ENCODE data around the gene SGMS1. TPM values are rescaled to one million over a fixed set of nuclear protein-coding genes. Genes with fewer than 3 reads are reported as not detected.

SGMS1 gene
- polyA plus RNA-seq, 2 of the 4 experiments (the other 2 are of a cell fraction) = 22.7 to 28.2 TPM

GRCh38 chr10:50333872-50334271 is 289.9 kb downstream of the SGMS1 start:
- no peak for FAIRE-seq
- CTCF ChIA-PET = no interaction called here
- no peak overlapping the region for H3K27ac ChIP-seq

GRCh38 chr10:50332108-50332842 is 291.5 kb downstream of the SGMS1 start:
- ATAC-seq (no peak), DNase-seq (ENCODE audit: low read depth in 1 of 2, low spot score in 1 of 2) (no peak), FAIRE-seq (no peak)
- H3K4me1 ChIP-seq = peaks cover 6% of the 10 kb centered on the region; the same call in 1 of the 3 replicates
- H3K4me2 ChIP-seq = no peak overlapping the region
- no peak overlapping the region for H3K4me3 ChIP-seq
- WGBS (ENCODE audit: missing lambda C conversion rate) = 100% methylated on average over 3 of the region's 3 CpGs
- H3K27ac ChIP-seq = no peak overlapping the region
- no peak for TF ChIP-seq RCOR1 (IDR thresholded peaks at IDR 0.05; ENCODE audit: low read depth, low read length)
- no peak for TF ChIP-seq HES2 (IDR thresholded peaks at IDR 0.05)
- ChIA-PET POLR2A (interaction anchor here (0.6 kb wide), 1 partner anchor 407 kb away, joined by 5 read pairs; the partner anchor contains the start of gene ASAH2B), CTCF (interaction anchor here (1.1 kb wide), 1 partner anchor 35 kb away, joined by 3 read pairs; no protein-coding TSS in a partner anchor)
- H3K9me3 ChIP-seq = no peaks in the 10 kb centered on the region

More at GRCh38 chr10:50333872-50334271, 289.9 kb downstream of the SGMS1 start:
- 0 out of 3 replicates have a peak, but pooled peaks cover 5% of the 10 kb centered on the region for H3K4me1 ChIP-seq
- TF ChIP-seq HES2 (IDR thresholded peaks at IDR 0.05) (no peak), NPAS2 (CRISPR knock-in tag; IDR thresholded peaks at IDR 0.05; ENCODE audit: borderline replicate concordance) (no peak), KDM1A (IDR thresholded peaks at IDR 0.05; ENCODE audit: low read depth) (no peak), FOXS1 (CRISPR knock-in tag; IDR thresholded peaks at IDR 0.05) (no peak), RFX5 (IDR thresholded peaks at IDR 0.05) (no peak)
- no peaks in the 10 kb centered on the region for H3K9me3 ChIP-seq
- POLR2A ChIA-PET = no interaction called here
- H3K4me2 ChIP-seq = no peak overlapping the region
- DNase-seq (ENCODE audit: low read depth in 1 of 2, low spot score in 1 of 2) (no peak), ATAC-seq (no peak)
- H3K4me3 ChIP-seq = no peak overlapping the region

DNA sequence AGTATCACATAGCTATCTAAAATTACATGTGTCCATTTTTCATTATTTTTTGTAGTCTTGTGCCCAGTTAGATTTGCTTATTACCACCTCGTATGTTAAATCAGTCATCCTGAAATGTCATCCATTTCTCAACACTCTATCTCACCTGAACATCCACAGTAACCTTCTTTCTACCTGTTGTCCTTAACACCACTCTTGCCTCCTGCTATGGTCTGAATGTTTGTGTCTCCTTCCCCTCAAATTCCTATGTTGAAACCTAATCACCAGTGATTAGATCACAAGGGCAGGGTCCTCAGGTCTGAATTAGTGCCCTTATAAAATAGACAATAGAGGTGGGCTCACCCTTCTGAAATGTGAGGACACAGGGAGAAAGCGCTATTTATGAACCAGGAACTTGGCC is 292.3 kb downstream of the SGMS1 start:
- Histone ChIP-seq H3K4me1 (peaks cover 14% of the 10 kb centered on the region), H3K27ac (no peak overlapping the region), H3K4me2 (no peak overlapping the region), H3K9me3 (no peaks in the 10 kb centered on the region), H3K4me3 (no peak overlapping the region)
- ATAC-seq (no peak), DNase-seq (ENCODE audit: low read depth in 1 of 2, low spot score in 1 of 2) (no peak), FAIRE-seq (no peak)
- WGBS (ENCODE audit: missing lambda C conversion rate) = 87% methylated on average over 2 of the region's 2 CpGs
- ChIA-PET POLR2A (no interaction called here), CTCF (interaction anchor here (1.1 kb wide), 1 partner anchor 36 kb away, joined by 3 read pairs; no protein-coding TSS in a partner anchor)
- TF ChIP-seq RARB (CRISPR knock-in tag; IDR thresholded peaks at IDR 0.05) (no peak), FOSB (CRISPR knock-in tag; IDR thresholded peaks at IDR 0.05) (no peak), CEBPB (IDR thresholded peaks at IDR 0.05) (no peak), POLR2AphosphoS2 (conservative IDR thresholded peaks at IDR 0.05; ENCODE audit: low read length) (no peak), ZNF302 (CRISPR knock-in tag; IDR thresholded peaks at IDR 0.05) (no peak)

DNA sequence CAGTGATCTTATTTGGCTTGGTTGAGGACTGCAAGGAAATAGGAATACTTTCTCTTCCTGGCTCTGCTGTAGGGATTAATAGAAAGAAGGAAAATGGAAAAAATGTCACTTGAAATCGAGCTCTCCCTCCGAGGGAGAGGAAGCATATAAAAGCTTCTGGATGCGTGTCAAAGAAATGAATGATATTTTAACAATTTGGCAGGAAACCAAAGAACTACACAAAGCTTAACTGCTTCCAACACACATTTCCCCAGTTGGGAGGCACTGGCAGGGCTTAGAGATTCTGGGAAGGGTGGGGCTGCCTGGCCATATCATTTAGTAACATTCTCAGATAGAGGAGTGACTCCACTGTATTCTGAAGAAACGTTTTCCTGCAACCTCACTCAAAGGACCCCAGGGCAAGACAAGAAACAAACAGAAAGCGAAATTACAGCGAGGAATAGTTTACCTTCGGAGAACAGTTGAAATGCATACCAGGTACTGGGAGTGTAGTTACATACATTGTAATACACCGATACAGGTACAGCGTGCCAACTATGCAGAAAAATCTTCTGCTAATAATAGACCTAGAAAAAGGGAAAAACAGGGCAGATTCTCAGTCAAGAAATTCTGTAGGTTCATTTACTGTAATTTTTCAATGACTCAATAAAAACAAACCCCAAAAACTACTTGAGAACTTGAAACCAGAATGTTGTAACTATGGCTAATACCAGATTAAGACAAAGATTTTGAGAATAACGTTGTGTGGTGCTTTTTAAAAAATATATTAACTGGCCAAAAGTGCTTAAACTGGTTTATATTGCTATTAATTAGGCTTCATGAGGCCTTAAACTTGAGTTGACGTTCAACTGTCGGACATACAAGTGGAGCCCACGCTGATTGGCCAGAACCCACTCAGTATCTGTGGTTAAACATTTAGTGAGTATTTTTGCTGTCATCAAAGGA is 296.7 kb downstream of the SGMS1 start:
- FAIRE-seq (no peak), ATAC-seq (peak in 1 of 2 experiments; percentile 56; a peak in 3 of 6 replicates), DNase-seq (ENCODE audit: low read depth in 1 of 2, low spot score in 1 of 2) (peak in 1 of 2 experiments; percentile 24)
- Histone ChIP-seq H3K9me3 (no peaks in the 10 kb centered on the region), H3K4me1 (peaks cover 26% of the 10 kb centered on the region), H3K27ac (no peak overlapping the region), H3K4me3 (no peak overlapping the region), H3K4me2 (peak overlapping the region; percentile 47)
- ChIA-PET POLR2A (no interaction called here), CTCF (interaction anchor here (0.7 to 1.4 kb wide), 2 partner anchors 25 to 94 kb away, joined by 3 to 4 read pairs; no protein-coding TSS in a partner anchor)
- TF ChIP-seq ESRRA (IDR thresholded peaks at IDR 0.05; ENCODE audit: borderline replicate concordance, low read length) (no peak), FOSB (CRISPR knock-in tag; IDR thresholded peaks at IDR 0.05) (no peak), HES2 (IDR thresholded peaks at IDR 0.05) (no peak)
- WGBS (ENCODE audit: missing lambda C conversion rate) = 63% methylated on average over 13 of the region's 13 CpGs

Measured in A549 (cell line).